IMR-90 (cell line): ENCODE results near the gene FGD3. TPM values are rescaled to one million over a fixed set of nuclear protein-coding genes. Genes with fewer than 3 reads are reported as not detected.

ENCODE experiments used
- ATAC-seq: fragments of 200-7000 bp; cut with Tn5 transposase; 2 replicates; pipeline ENCODE4 v1.9.1; 2020; ENCODE audit warnings: low read depth, mild to moderate bottlenecking, moderate library complexity
- BruUV-seq: library from RNA; stranded (reverse); fragments of 400-500 nt; replicated peaks from 2 replicates; lab custom pipeline; 2021; lab: Mats Ljungman, UMichigan
- CTCF ChIA-PET: fragments of 300-600 bp; formaldehyde crosslinking; extraction: SDS; loops from one replicate; lab custom pipeline; 2021; ENCODE audit warnings: antibody characterized with exemption; lab: Yijun Ruan, JAX
- POLR2A ChIA-PET: fragments of 300-600 bp; sonication (Branson Sonifier 250); formaldehyde crosslinking; loops from one replicate; lab custom pipeline; 2022; ENCODE audit warnings: antibody characterized with exemption; ENCODE audit not compliant: unreplicated experiment; lab: Charles Lee
- DNase-seq: peaks from one replicate; pipeline ENCODE4 v3.0.0; 2013
- H2AFZ ChIP-seq: replicated peaks from 2 replicates; pipeline ENCODE3; 2013; ENCODE audit warnings: low read length, mild to moderate bottlenecking; ENCODE audit not compliant: poor library complexity
- H2AK5ac ChIP-seq: 2 replicates; pipeline ENCODE4 v1.6.1; 2013; ENCODE audit warnings: low read depth, low read length, inconsistent platforms
- H2AK9ac ChIP-seq: replicated peaks from 2 replicates; pipeline ENCODE3; 2013; ENCODE audit warnings: mild to moderate bottlenecking, low read depth, low read length, moderate library complexity; ENCODE audit not compliant: poor library complexity
- H2BK120ac ChIP-seq: 2 replicates; pipeline ENCODE4 v1.6.1; 2013; ENCODE audit warnings: low read depth, low read length, inconsistent platforms
- H2BK15ac ChIP-seq: 3 replicates; pipeline ENCODE4 v1.6.1; 2013; ENCODE audit warnings: low read depth, low read length, inconsistent platforms
- H2BK20ac ChIP-seq: 2 replicates; pipeline ENCODE4 v1.6.1; 2013; ENCODE audit warnings: low read depth, mild to moderate bottlenecking, inconsistent platforms, low read length, moderate library complexity
- H2BK5ac ChIP-seq: 2 replicates; pipeline ENCODE4 v1.6.1; 2013; ENCODE audit warnings: mild to moderate bottlenecking, low read depth, low read length, inconsistent platforms; ENCODE audit not compliant: poor library complexity, severe bottlenecking
- H3K14ac ChIP-seq: replicated peaks from 2 replicates; pipeline ENCODE4 v1.6.1; 2013; ENCODE audit warnings: low read depth, low read length, inconsistent platforms
- H3K18ac ChIP-seq: 2 replicates; pipeline ENCODE4 v1.6.1; 2013; ENCODE audit warnings: low read depth, low read length, control low read depth
- H3K23ac ChIP-seq: 2 replicates; pipeline ENCODE4 v1.6.1; 2013; ENCODE audit warnings: low read depth, low read length, inconsistent platforms
- H3K27ac ChIP-seq: 2 replicates; pipeline ENCODE4 v1.5.1; 2013; ENCODE audit warnings: mild to moderate bottlenecking, control low read depth, low read length; ENCODE audit not compliant: insufficient read depth
- H3K27me3 ChIP-seq: 2 replicates; pipeline ENCODE4 v1.6.1; 2013; ENCODE audit warnings: low read length; ENCODE audit not compliant: control insufficient read depth, insufficient read depth
- H3K36me3 ChIP-seq: 2 replicates; pipeline ENCODE4 v1.6.1; 2013; ENCODE audit warnings: low read length, mixed read lengths; ENCODE audit not compliant: control insufficient read depth, insufficient read depth
- H3K4ac ChIP-seq: 2 replicates; pipeline ENCODE4 v1.6.1; 2013; ENCODE audit warnings: low read depth, low read length, inconsistent platforms
- H3K4me1 ChIP-seq: 2 replicates; pipeline ENCODE4 v1.6.1; 2013; ENCODE audit warnings: low read length, mixed read lengths; ENCODE audit not compliant: control insufficient read depth, insufficient read depth
- H3K4me2 ChIP-seq: 2 replicates; pipeline ENCODE4 v1.6.1; 2013; ENCODE audit warnings: low read depth, mild to moderate bottlenecking, control low read depth, low read length, moderate library complexity
- H3K4me3 ChIP-seq: 2 replicates; pipeline ENCODE4 v1.5.1; 2013; ENCODE audit warnings: low read depth, mild to moderate bottlenecking, control low read depth, low read length, moderate library complexity; ENCODE audit not compliant: insufficient read depth
- H3K56ac ChIP-seq: 2 replicates; pipeline ENCODE4 v1.6.1; 2013; ENCODE audit warnings: low read length, inconsistent platforms; ENCODE audit not compliant: insufficient read depth; ENCODE audit errors: extremely low read depth
- H3K79me1 ChIP-seq, 2 experiments: 2 replicates each; pipeline ENCODE4 v1.6.1; 2013; ENCODE audit warnings: low read length in 2 of 2, inconsistent platforms in 1 of 2, low read depth in 1 of 2
- H3K9ac ChIP-seq: 2 replicates; pipeline ENCODE4 v1.6.1; 2013; ENCODE audit warnings: low read depth, low read length, control low read depth
- H3K9me1 ChIP-seq: 2 replicates; pipeline ENCODE4 v1.6.1; 2013; ENCODE audit warnings: low read length, inconsistent platforms; ENCODE audit not compliant: insufficient read depth
- H3K9me3 ChIP-seq: 2 replicates; pipeline ENCODE4 v1.6.1; 2013; ENCODE audit warnings: low read length; ENCODE audit not compliant: control insufficient read depth, insufficient read depth
- H4K20me1 ChIP-seq: 2 replicates; pipeline ENCODE4 v1.6.1; 2013; ENCODE audit warnings: low read length, inconsistent platforms; ENCODE audit not compliant: insufficient read depth
- H4K5ac ChIP-seq: 2 replicates; pipeline ENCODE4 v1.6.1; 2013; ENCODE audit warnings: mild to moderate bottlenecking, low read depth, low read length, control low read depth
- H4K8ac ChIP-seq, 2 experiments: 2 replicates each; pipeline ENCODE4 v1.6.1; 2013; ENCODE audit warnings: low read depth in 2 of 2, low read length in 2 of 2, control low read depth in 1 of 2, inconsistent platforms in 1 of 2
- H4K91ac ChIP-seq: 2 replicates; pipeline ENCODE4 v1.6.1; 2013; ENCODE audit warnings: low read depth, low read length, inconsistent platforms; ENCODE audit not compliant: insufficient read depth
- BHLHE40 ChIP-seq: fragments of 150-350 bp; IDR thresholded peaks from 2 replicates; pipeline ENCODE4 v1.6.1; 2016; ENCODE audit warnings: mild to moderate bottlenecking, low read depth, low read length
- CHD1 ChIP-seq: IDR thresholded peaks from 2 replicates; pipeline ENCODE4 v1.6.1; 2012; ENCODE audit warnings: low read depth, low read length, improper control_type of control experiment
- CTCF ChIP-seq: conservative IDR thresholded peaks from 2 replicates; pipeline ENCODE4 v1.5.1; 2012; ENCODE audit warnings: mild to moderate bottlenecking, low read depth, low read length, improper control_type of control experiment
- ELK1 ChIP-seq: fragments of 150-350 bp; IDR thresholded peaks from 2 replicates; pipeline ENCODE4 v1.6.1; 2016; ENCODE audit warnings: low read depth, mild to moderate bottlenecking, low read length, moderate library complexity, borderline replicate concordance
- FOS ChIP-seq: fragments of 150-350 bp; IDR thresholded peaks from 2 replicates; pipeline ENCODE4 v1.6.1; 2016; ENCODE audit warnings: low read depth, low read length
- MAFK ChIP-seq: IDR thresholded peaks from 2 replicates; pipeline ENCODE4 v1.6.1; 2012; ENCODE audit warnings: low read depth, low read length, improper control_type of control experiment
- MAZ ChIP-seq: IDR thresholded peaks from 2 replicates; pipeline ENCODE4 v1.6.1; 2012; ENCODE audit warnings: low read depth, mild to moderate bottlenecking, low read length, improper control_type of control experiment, moderate library complexity, borderline replicate concordance
- MXI1 ChIP-seq: IDR thresholded peaks from 2 replicates; pipeline ENCODE4 v1.6.1; 2012; ENCODE audit warnings: low read depth, mild to moderate bottlenecking, low read length, moderate library complexity, borderline replicate concordance
- POLR2A ChIP-seq: IDR thresholded peaks from 2 replicates; pipeline ENCODE4 v1.6.1; 2012; ENCODE audit warnings: mild to moderate bottlenecking, low read depth, low read length
- RAD21 ChIP-seq: IDR thresholded peaks from 2 replicates; pipeline ENCODE4 v1.6.1; 2012; ENCODE audit warnings: low read length, improper control_type of control experiment
- RCOR1 ChIP-seq: IDR thresholded peaks from 2 replicates; pipeline ENCODE4 v1.6.1; 2012; ENCODE audit warnings: mild to moderate bottlenecking, low read length, improper control_type of control experiment; ENCODE audit not compliant: insufficient replicate concordance
- RFX5 ChIP-seq: IDR thresholded peaks from 2 replicates; pipeline ENCODE4 v1.8.0; 2012; ENCODE audit warnings: low read depth, mild to moderate bottlenecking, low read length, moderate library complexity
- SMC3 ChIP-seq: fragments of 150-350 bp; IDR thresholded peaks from 2 replicates; pipeline ENCODE4 v1.6.1; 2016; ENCODE audit warnings: low read depth, mild to moderate bottlenecking, antibody characterized with exemption, low read length, moderate library complexity
- USF2 ChIP-seq: fragments of 150-350 bp; IDR thresholded peaks from 2 replicates; pipeline ENCODE4 v1.6.1; 2017; ENCODE audit warnings: mild to moderate bottlenecking, antibody characterized with exemption, low read length, low read depth
- WGBS, 2 experiments: methylation state at CpG; one replicate each; pipeline versions ENCODE4 v1.1.5 to v1.1.7; 2013; ENCODE audit warnings: missing lambda C conversion rate in 2 of 2; ENCODE audit not compliant: insufficient read length in 1 of 2; ENCODE audit errors: extremely low coverage in 2 of 2; 5-methylcytosine and 5-hydroxymethylcytosine counted together
- dilution Hi-C: fragments of 300-500 bp; cut with HindIII; formaldehyde crosslinking; loops from one replicate; pipeline ENCODE4 v1.14.3; 2018; ENCODE audit warnings: low sequenced_read_pairs; ENCODE audit not compliant: unreplicated experiment
- in situ Hi-C: fragments of 300-500 bp; cut with MboI; formaldehyde crosslinking; loops from 3 replicates; pipeline ENCODE4 v1.14.3; 2019; ENCODE audit warnings: low sequenced_read_pairs, inconsistent platforms, mixed read lengths
- intact Hi-C: fragments of 100-400 bp; cut with micrococcal nuclease; formaldehyde crosslinking; loops from 2 replicates; pipeline ENCODE4 v1.10.0; 2022
- polyA plus RNA-seq, 3 experiments: library from polyadenylated mRNA; depleted of rRNA; stranded (reverse); fragments of >200 nt; gene quantifications; 2 replicates each; pipeline ENCODE4 v1.2.3, GENCODE V29; 2012; ENCODE audit warnings: low replicate concordance in 1 of 3
- total RNA-seq: library from RNA; depleted of rRNA; stranded (reverse); fragments of >200 nt; gene quantifications from 2 replicates; pipeline ENCODE4 v1.2.3, GENCODE V29; 2012

The FGD3 gene
- total and polyA plus RNA-seq, 2 of the 4 experiments (the other 2 are of a cell fraction) = not detected

DNA sequence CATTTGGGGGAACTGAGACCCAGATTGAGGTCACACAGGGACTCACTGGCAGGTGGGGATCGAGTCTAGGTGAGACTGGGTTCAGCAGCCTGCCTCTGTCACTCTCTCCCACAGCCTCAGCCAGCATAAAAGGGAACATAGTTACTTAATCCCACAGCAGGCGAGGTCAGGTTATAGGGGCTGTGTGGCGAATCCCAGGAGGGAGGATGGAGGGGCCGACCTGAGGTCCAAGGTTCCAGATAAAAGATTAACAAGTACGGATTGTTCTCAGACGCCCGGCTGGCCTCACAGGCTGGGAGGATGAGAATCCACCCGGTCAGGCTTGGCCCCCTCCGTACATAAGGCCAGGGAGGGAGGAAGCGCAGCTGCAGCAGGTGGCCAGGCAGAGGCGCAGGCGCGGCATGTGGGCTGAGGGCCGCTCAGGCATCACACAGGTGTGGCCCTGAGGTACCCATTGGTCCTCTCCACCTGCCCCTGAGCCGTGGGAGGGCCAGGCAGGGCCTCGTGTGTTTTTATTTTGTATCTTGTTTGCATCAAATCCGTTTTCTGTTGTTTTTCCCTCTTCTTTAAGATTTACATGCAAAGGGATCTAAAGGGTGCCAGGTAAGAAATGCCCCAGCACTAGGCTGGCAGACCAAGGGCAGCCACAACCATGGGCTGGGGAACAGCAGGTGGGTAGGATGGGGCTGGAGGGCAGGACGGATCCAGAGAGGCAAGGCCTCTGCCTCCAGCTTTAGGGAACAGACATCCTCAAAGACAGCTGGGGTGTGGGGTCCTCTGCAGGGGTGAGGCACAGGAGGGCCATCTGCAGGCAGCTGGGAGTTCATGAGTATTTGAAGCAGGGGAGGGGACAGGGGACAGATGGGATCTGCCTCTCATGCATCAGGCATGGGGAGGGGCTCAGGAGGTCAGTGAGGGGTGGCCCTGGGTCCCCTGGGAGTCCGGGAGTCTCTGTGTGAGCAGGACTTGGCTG, 114.8 kb downstream of the FGD3 start:
- H4K20me1 ChIP-seq = no peaks in the 10 kb centered on the region
- no peaks in the 10 kb centered on the region for H3K79me1 ChIP-seq
- 54% methylated on average over 6 of the region's 19 CpGs; no CpG with 5 or more reads in 1 of the 2 experiments for WGBS, 2 experiments
- BruUV-seq = no TSS peak
- H2BK5ac ChIP-seq = no peak overlapping the region
- POLR2A ChIA-PET = interaction anchor here (0.5 kb wide), 1 partner anchor 63 kb away, joined by 4 read pairs; no protein-coding TSS in a partner anchor
- no peak overlapping the region for H4K5ac ChIP-seq
- no peak overlapping the region for H3K27ac ChIP-seq
- peak overlapping the region; percentile 58 for H2AFZ ChIP-seq
- no peak overlapping the region for H2AK9ac ChIP-seq
- H4K91ac ChIP-seq = no peak overlapping the region
- no peak overlapping the region for H3K4ac ChIP-seq
- no peak overlapping the region for H3K14ac ChIP-seq
- no peak for DNase-seq
- H4K8ac ChIP-seq = no peak overlapping the region
- no peak for TF ChIP-seq CTCF
- no peak for TF ChIP-seq FOS
- TF ChIP-seq MAZ = no peak
- no peak for TF ChIP-seq MXI1
- TF ChIP-seq ELK1 = no peak
- TF ChIP-seq RCOR1 = no peak
- no peak for TF ChIP-seq MAFK
- TF ChIP-seq RFX5 = no peak
- no peak for TF ChIP-seq SMC3
- no peak for TF ChIP-seq USF2
- TF ChIP-seq POLR2A = no peak
- TF ChIP-seq CHD1 = no peak
- TF ChIP-seq BHLHE40 = no peak
- no peak for TF ChIP-seq RAD21
- dilution Hi-C loops (no loop called here), intact Hi-C loops (no loop called here), in situ Hi-C loops (no loop called here)
- H3K4me2 ChIP-seq = no peak overlapping the region
- no peak overlapping the region for H3K9ac ChIP-seq
- peaks cover 2% of the 10 kb centered on the region; the same call in 1 of the 2 replicates for H3K4me1 ChIP-seq
- H3K36me3 ChIP-seq = no peaks in the 10 kb centered on the region
- H3K27me3 ChIP-seq = peaks cover 11% of the 10 kb centered on the region; the same call in 1 of the 2 replicates
- H3K9me3 ChIP-seq = no peaks in the 10 kb centered on the region
- no peak overlapping the region for H2BK120ac ChIP-seq
- H3K56ac ChIP-seq = no peak overlapping the region
- no peak overlapping the region for H2BK20ac ChIP-seq
- ATAC-seq = no peak
- no peak overlapping the region for H2BK15ac ChIP-seq
- CTCF ChIA-PET = no interaction called here
- H3K9me1 ChIP-seq = no peaks in the 10 kb centered on the region; the same call in 1 of the 2 replicates
- no peak overlapping the region for H3K18ac ChIP-seq
- H3K23ac ChIP-seq = no peak overlapping the region
- H2AK5ac ChIP-seq = no peak overlapping the region
- no peak overlapping the region for H3K4me3 ChIP-seq
